Endodermal cell (in vitro differentiated cells): ENCODE data around the gene CFAP46. TPM values are rescaled to one million over a fixed set of nuclear protein-coding genes. Genes with fewer than 3 reads are reported as not detected.

Source experiments
- DNase-seq: peaks from one replicate; pipeline ENCODE4 v3.0.0-alpha.2; 2017
- H3K27ac ChIP-seq: 2 replicates; pipeline ENCODE4 v1.5.1; 2013; ENCODE audit warnings: mild to moderate bottlenecking, low read depth, low read length, moderate library complexity
- H3K27me3 ChIP-seq: 2 replicates; pipeline ENCODE4 v1.6.1; 2013; ENCODE audit warnings: mild to moderate bottlenecking, low read length, moderate library complexity; ENCODE audit not compliant: insufficient read depth, control insufficient read depth, poor library complexity, severe bottlenecking
- H3K36me3 ChIP-seq: 2 replicates; pipeline ENCODE4 v1.7.0; 2013; ENCODE audit warnings: mild to moderate bottlenecking, low read length, moderate library complexity; ENCODE audit not compliant: control insufficient read depth, insufficient read depth
- H3K4me1 ChIP-seq: one replicate; pipeline ENCODE4 v1.7.0; 2013; ENCODE audit warnings: low read length; ENCODE audit not compliant: control insufficient read depth, insufficient read depth
- H3K4me3 ChIP-seq: 2 replicates; pipeline ENCODE4 v1.5.1; 2013; ENCODE audit warnings: mild to moderate bottlenecking, low read length, moderate library complexity
- H3K9ac ChIP-seq: 2 replicates; pipeline ENCODE4 v1.6.1; 2013; ENCODE audit warnings: mild to moderate bottlenecking, low read length, moderate library complexity; ENCODE audit not compliant: poor library complexity, severe bottlenecking; ENCODE audit errors: extremely low read depth
- H3K9me3 ChIP-seq: 2 replicates; pipeline ENCODE4 v1.6.1; 2013; ENCODE audit warnings: mild to moderate bottlenecking, low read length, moderate library complexity; ENCODE audit not compliant: control insufficient read depth
- H3K27ac Mint-ChIP-seq: 2 replicates; pipeline ENCODE4 v1.8.0; 2020; ENCODE audit warnings: mixed read lengths
- H3K27me3 Mint-ChIP-seq: 2 replicates; pipeline ENCODE4 v1.8.0; 2021; ENCODE audit warnings: mild to moderate bottlenecking, mixed read lengths; ENCODE audit not compliant: insufficient read depth
- H3K36me3 Mint-ChIP-seq: 2 replicates; pipeline ENCODE4 v1.8.0; 2020; ENCODE audit warnings: low read depth, mixed read lengths
- H3K4me1 Mint-ChIP-seq: 2 replicates; pipeline ENCODE4 v1.8.0; 2020; ENCODE audit warnings: mixed read lengths
- H3K4me3 Mint-ChIP-seq: 2 replicates; pipeline ENCODE4 v1.8.0; 2020; ENCODE audit warnings: mild to moderate bottlenecking, moderate library complexity, mixed read lengths
- H3K9me3 Mint-ChIP-seq: 2 replicates; pipeline ENCODE4 v1.8.0; 2020; ENCODE audit warnings: mild to moderate bottlenecking, mixed read lengths
- WGBS, 2 experiments: methylation state at CpG; one replicate each; pipeline versions ENCODE4 v1.1.5 to v1.1.7; 2013; ENCODE audit warnings: missing lambda C conversion rate in 2 of 2, mixed read lengths in 1 of 2; ENCODE audit not compliant: insufficient coverage in 1 of 2, insufficient read length in 1 of 2; 5-methylcytosine and 5-hydroxymethylcytosine counted together
- total RNA-seq, 2 donors: library from RNA; stranded (reverse); fragmentation: NEBNext Ultra II Directional in 1 of 2; extraction: Animal tissue kit (Norgen Biotek cat#: 25700) in 1 of 2; gene quantifications; 2 replicates in 1 of 2; 3 replicates in 1 of 2; pipeline ENCODE4 v1.2.1, GENCODE V29; 2021
- TF ChIP-seq, protein P1 (sequence below): fragments of 200-600 bp; sonication (generic); conservative IDR thresholded peaks from 2 replicates; pipeline ENCODE4 v1.5.0; 2021; ENCODE audit warnings: antibody characterized with exemption, mild to moderate bottlenecking

CFAP46 gene
- total RNA-seq, 2 donors from 2014 or later: 9.9 to 10.5 TPM

- H3K4me1 ChIP-seq: no peaks in the 10 kb centered on the region
These were observed 176.9 kb downstream of the CFAP46 start for GRCh38 chr10:132765435-132765834.

DNA sequence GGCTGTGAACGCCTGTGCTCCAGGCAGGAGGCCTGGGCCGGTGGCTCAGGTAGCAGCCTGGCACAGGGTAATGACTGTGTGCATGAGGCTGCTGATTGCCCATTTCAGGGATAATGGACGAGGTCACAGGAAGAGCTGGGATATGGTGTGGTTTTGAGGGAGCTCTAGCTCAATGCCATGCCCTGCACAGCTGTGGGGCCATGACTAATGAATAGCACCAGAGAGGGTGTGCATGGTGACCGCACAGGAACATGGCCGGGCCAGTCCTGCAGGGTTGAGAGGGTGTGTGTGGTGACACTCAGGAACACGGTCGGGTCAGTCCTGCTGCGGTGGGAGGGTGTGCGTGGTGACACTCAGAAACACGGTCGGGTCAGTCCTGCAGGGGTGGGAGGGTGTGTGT lies 178.3 kb downstream of the CFAP46 start:
- Mint-ChIP-seq H3K4me3 (no peak overlapping the region), H3K4me1 (no peaks in the 10 kb centered on the region), H3K9me3 (peaks cover 22% of the 10 kb centered on the region), H3K27me3 (no peaks in the 10 kb centered on the region), H3K36me3 (peaks cover 40% of the 10 kb centered on the region), H3K27ac (no peak overlapping the region)
- DNase-seq: no peak
- H3K27ac ChIP-seq: no peak overlapping the region
- 88 to 94% methylated on average over 8 to 11 of the region's 11 CpGs for WGBS, 2 experiments
- H3K27me3 ChIP-seq: no peaks in the 10 kb centered on the region
- no peak overlapping the region for H3K9ac ChIP-seq
- H3K4me1 ChIP-seq: no peaks in the 10 kb centered on the region
- H3K4me3 ChIP-seq: no peak overlapping the region
- TF ChIP-seq, protein P1, sequence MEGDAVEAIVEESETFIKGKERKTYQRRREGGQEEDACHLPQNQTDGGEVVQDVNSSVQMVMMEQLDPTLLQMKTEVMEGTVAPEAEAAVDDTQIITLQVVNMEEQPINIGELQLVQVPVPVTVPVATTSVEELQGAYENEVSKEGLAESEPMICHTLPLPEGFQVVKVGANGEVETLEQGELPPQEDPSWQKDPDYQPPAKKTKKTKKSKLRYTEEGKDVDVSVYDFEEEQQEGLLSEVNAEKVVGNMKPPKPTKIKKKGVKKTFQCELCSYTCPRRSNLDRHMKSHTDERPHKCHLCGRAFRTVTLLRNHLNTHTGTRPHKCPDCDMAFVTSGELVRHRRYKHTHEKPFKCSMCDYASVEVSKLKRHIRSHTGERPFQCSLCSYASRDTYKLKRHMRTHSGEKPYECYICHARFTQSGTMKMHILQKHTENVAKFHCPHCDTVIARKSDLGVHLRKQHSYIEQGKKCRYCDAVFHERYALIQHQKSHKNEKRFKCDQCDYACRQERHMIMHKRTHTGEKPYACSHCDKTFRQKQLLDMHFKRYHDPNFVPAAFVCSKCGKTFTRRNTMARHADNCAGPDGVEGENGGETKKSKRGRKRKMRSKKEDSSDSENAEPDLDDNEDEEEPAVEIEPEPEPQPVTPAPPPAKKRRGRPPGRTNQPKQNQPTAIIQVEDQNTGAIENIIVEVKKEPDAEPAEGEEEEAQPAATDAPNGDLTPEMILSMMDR: no peak
- H3K36me3 ChIP-seq: no peaks in the 10 kb centered on the region
- H3K9me3 ChIP-seq: peaks cover 13% of the 10 kb centered on the region

More at GRCh38 chr10:132765435-132765834, 176.9 kb downstream of the CFAP46 start:
- no peaks in the 10 kb centered on the region for H3K4me1 Mint-ChIP-seq
- H3K9me3 ChIP-seq: peaks cover 13% of the 10 kb centered on the region
- TF ChIP-seq, protein P1: no peak
- H3K27ac Mint-ChIP-seq: no peak overlapping the region
- peaks cover 22% of the 10 kb centered on the region for H3K9me3 Mint-ChIP-seq
- DNase-seq: no peak
- H3K27me3 Mint-ChIP-seq: no peaks in the 10 kb centered on the region
- no peak overlapping the region for H3K27ac ChIP-seq
- 91 to 96% methylated on average over 8 to 11 of the region's 11 CpGs for WGBS, 2 experiments
- no peak overlapping the region for H3K4me3 ChIP-seq
- H3K27me3 ChIP-seq: no peaks in the 10 kb centered on the region
- H3K36me3 Mint-ChIP-seq: peaks cover 37% of the 10 kb centered on the region
- no peak overlapping the region for H3K4me3 Mint-ChIP-seq
- no peak overlapping the region for H3K9ac ChIP-seq
- no peaks in the 10 kb centered on the region for H3K36me3 ChIP-seq

DNA sequence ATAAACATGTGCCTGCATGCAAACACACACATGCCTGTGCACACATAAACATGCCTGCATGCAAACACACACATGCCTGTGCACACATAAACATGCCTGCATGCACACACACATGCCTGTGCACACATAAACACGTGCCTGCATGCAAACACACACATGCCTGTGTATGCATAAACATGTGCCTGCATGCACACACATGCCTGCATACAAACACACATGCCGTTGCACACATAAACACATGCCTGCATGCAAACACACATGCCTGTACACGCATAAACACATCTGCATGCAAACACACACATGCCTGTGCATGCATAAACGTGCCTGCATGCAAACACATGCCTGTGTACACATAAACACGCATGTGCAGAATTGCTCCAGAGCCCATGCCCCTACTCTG lies 178.8 kb downstream of the CFAP46 start:
- H3K4me1 Mint-ChIP-seq: no peaks in the 10 kb centered on the region
- H3K27me3 ChIP-seq: no peaks in the 10 kb centered on the region
- H3K9me3 Mint-ChIP-seq: peaks cover 22% of the 10 kb centered on the region

More for the DNA sequence above, 178.8 kb downstream of the CFAP46 start:
- Histone ChIP-seq H3K4me1 (no peaks in the 10 kb centered on the region), H3K36me3 (no peaks in the 10 kb centered on the region), H3K27ac (no peak overlapping the region), H3K9me3 (peaks cover 13% of the 10 kb centered on the region), H3K9ac (no peak overlapping the region), H3K4me3 (no peak overlapping the region)
- no peak overlapping the region for H3K4me3 Mint-ChIP-seq
- H3K36me3 Mint-ChIP-seq: peaks cover 37% of the 10 kb centered on the region
- 91 to 92% methylated on average over 4 to 5 of the region's 5 CpGs for WGBS, 2 experiments
- H3K27ac Mint-ChIP-seq: no peak overlapping the region
- DNase-seq: no peak
- H3K27me3 Mint-ChIP-seq: no peaks in the 10 kb centered on the region
- TF ChIP-seq, protein P1: no peak
